GM03348 (cell line): ENCODE results near the gene R3HDM1.
"Not testable (repeated sequence)": the region's sequence is repeated elsewhere in the genome, so short reads cannot be mapped to it uniquely, and the experiment has no call there.

Experiments
- DNase-seq: peaks from one replicate; pipeline ENCODE4 v3.0.0; 2012; ENCODE audit warnings: low spot score

The R3HDM1 gene

DNA sequence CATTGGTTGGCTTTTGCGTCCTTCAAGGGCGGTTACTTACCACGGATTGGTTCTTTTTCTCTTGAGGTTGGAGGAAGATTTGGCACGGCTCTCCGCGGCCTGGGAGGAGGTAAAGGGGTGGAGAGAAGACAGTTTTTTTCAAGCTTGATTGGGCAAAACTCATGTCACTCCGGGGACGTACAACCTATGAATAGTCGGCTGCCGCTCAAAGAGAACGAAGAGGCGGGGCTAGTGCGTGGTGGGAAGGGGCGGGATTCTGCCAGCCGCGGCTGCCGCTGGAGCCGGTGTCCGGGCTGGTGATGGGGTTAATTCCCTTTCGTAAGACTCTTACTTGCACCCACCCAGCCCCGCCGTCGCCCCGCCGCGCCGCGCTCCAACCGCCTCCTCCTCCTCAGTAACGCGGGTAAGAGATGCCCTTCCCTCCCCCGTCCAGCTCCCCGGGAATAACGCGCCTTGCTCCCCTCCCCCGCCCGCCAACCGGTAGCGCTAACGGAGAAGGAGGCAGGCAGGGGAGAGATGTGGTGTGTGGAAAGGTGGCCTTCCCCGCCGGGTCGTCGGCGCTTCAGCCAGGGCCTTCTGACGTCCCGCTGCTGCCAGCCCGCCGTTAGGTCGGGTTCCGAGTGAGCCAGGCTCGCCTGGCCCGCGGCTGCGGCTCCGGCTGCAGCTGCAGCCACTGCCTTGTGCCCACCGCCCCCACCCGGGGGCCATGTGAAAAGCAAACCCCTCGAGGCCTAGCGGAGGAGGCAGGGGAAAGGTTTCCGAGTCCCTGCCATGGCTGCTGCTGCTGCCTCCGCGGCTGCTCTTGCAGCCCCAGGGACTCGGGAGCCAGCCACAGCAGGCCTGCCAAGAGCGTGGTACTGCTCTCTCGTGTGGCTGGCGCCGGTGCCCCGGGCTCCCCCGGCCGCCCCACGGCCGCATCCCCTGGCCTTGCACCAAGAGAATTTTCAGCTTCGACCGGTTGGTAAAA is at the start of gene R3HDM1:
R3HDM1 (plus strand) TSS at position 254 of the 967 bp plus-strand sequence. CDS start 73,362 bp downstream, outside the sequence.
- DNase-seq: peak; percentile 98

DNA sequence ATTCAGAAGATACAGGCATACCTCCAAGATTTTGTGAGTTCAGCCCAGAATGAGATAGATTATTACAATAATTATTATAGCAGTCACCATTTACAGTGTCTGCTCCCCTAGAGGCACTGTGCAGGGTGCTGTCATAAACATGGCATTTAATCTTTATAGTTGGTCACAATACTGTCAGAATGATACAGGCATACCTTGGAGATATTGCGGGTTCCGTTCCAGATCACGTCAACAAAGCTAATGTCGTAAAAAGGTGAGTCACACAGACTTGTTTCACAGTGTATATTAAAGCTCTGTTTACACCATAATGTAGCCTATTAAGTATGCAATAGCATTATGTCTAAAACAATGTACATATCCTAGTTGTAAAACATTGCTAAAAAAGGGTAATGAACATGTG is 45.8 kb upstream of the R3HDM1 start:
- DNase-seq: no peak

DNA sequence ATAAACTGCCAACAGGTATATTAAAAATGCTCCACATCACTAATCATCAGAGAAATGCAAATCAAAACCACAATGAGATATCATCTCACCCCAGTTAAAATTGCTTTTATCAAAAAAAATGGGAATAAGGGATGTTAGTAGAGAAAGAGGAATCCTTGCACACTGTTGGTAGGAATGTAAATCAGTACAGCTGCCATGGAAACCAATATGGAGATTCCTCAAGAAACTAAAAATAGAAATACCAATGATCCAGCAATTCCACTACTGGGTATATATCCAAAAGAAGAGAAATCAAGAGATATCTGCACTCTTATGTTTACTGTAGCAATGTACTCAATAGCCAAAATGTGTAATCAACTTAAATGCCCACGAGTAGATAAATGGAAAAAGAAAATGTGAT is 40.9 kb upstream of the R3HDM1 start:
- DNase-seq: no peak

- peak; percentile 5 for DNase-seq
Observed at GRCh38 chr2:135494503-135494902, 36.8 kb upstream of the R3HDM1 start.

GRCh38 chr2:135494917-135495316 is 36.4 kb upstream of the R3HDM1 start:
- DNase-seq: no peak

GRCh38 chr2:135498588-135498987 is 32.7 kb upstream of the R3HDM1 start:
- DNase-seq: not testable (repeated sequence)

DNA sequence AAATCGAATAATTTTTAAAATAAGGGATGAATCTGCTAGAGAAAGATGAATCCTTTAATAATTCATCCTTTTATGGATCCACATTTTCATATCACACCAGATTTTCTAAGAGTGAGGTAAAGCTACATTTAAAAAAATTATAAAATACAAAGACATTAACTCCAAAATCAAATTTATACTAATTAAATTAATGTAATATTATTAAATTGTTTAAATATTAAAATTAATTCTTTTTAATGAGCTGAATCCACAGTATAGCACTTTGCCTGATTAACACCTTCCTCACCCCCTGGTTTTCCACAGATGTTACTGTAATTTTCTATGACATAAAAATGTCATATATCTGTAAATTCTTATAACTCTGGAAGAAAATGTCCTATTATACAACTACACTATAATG is 26.5 kb upstream of the R3HDM1 start:
- no peak for DNase-seq

DNA sequence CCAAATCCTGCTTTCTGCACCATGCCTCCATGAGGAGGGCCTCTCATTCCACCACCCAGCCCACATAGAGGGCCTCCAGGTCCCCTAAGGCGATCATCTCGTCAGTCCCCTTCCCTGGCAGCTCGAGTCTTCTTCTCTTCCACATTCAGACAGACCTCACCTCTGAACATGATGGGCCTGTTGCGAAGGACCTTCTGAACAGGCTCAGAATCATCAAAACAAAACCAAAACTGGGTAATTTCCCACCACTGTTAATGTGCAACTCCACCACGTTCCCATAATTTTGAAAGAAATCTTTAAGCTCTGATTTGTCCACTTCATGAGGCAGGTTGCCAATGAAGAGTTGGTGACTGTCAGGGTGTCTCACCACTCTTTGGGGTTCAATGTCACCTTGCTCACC is 20.7 kb upstream of the R3HDM1 start:
- no peak for DNase-seq

DNA sequence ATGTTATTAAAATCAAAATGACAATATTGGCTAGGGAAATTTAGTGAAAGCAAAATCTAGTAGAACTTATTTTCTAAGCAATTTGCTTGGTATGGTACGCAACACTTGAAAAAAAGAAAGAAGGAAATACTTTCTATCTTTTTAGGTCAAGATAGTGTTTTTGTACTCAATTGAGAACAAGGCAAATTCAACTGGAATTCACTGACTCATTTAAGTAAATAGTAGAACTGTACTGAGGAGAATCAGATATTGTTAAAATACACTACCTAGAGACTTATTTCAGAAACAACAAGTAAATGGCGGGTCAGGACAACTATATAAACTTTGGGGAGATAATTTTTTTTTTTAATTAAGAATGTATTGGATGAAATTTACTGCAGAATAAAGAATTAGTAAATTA is 19.2 kb upstream of the R3HDM1 start:
- no peak for DNase-seq

DNA sequence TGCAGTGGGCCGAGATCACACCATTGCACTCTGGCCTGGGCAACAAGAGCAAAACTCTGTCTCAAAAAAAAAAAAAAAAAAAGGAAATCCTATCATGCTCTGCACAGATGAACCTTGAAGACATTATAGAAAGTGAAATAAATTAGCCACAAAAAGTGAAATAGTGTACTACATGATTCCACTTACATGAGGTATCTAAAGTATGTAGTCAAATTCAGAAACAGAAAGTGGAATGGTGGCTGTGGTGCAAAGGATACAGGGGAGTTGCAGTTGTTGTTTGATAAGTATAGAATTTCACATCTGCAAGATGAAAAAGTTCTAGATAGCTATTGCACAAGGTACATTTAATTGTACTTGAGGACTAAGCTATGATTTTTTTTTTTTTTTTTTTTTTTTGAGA is 5.5 kb upstream of the R3HDM1 start:
- no peak for DNase-seq

DNA sequence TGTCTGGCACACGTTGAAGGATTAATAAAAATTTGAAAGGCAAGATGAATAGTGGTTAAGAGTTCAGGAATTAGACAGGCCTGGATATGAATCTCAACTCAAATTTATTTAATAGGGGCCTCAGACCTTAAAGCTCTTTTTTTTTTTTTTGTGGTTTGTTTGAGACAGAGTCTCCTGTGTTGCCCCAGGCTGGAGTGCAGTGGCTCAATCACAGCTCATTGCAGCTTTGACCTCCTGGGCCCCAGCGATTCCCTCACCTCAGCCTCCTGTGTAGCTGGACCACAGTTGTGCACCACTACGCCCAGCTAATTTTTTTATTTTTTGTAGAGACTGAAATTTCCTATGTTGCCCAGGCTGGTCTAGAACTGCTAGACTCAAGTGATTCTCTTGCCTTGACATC is 3.3 kb upstream of the R3HDM1 start:
- DNase-seq: no peak

DNA sequence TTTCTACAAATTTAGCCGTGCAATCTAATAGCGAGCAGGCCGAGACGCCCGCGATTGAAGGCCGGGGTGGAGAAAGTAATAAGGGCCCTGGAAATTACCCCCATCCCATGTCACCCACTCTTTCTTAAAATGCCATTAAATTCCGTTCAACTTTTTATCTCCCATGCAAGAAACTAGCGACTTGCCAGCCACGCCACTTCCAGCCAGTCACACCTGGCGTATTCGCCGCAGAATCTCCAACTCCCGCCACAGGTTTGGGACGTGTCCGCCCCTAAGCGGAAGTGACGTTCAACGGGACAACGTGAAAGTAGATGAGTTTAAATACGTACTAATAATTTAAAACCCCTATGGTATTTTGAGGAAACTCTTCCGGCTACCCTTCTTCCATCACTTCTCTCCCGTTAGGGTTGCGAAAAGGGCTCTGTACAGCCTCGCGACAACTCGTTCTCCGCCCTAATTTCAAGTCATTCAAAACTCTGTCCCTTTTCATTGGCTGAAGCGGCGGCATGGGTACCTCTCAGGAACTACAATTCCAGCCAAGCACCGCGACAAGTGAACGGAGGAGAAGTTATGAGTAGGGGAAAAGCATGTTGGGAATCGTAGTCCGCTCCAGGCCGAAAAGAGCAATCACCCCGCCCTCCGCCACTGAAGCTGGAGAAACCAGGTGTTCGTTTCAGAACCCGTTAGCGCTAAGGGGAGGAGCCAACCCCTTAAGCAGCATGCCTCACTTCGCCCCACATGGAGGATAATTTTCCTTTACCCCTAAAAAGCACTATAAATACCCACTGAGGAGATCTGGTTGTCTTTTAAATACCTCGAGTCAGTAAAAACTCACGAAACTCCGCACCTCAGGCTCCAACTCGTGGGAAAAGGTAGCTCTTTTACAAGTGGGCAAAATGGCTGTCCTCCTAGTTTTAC is 712 bp upstream of the R3HDM1 start, which contains the start of gene ZRANB3:
ZRANB3 (minus strand) TSS at position 906 of the 918 bp plus-strand sequence.
- peak; percentile 90 for DNase-seq

DNA sequence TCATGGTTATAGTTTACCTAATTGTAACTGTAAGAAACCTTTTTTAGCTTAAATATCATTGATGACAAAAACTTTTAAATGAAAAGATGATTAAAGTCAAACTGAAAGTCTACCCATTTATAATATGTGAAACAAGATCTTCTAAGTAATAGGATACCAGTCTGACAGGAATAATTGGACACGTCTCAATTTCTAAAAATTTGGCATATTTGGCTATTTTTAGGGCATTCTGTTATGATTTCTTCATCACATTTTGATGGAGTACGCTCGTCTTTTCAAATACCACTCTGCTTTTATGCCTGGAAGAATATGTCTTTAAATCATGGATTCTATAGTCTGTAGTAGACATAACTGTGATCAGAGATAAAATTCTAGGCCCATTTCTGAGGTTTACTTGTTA is 1.3 kb downstream of the R3HDM1 start:
- DNase-seq: peak; percentile 20

DNA sequence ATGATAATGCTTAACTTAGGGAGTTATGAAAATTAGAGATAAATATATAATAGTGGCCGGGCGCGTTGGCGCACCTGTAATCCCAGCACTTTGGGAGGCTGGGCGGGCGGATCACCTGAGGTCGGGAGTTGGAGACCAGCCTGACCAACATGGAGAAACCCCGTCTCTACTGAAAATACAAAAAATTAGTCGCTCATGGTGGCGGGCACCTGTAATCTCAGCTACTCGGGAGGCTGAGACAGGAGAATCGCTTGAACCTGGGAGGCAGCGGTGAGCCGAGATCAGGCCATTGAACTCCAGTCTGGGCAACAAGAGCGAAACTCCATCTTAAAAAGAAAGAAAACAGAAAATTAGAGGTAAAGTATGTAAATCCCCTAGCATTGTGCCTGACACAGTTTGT is 2.3 kb downstream of the R3HDM1 start:
- DNase-seq: not testable (repeated sequence)

DNA sequence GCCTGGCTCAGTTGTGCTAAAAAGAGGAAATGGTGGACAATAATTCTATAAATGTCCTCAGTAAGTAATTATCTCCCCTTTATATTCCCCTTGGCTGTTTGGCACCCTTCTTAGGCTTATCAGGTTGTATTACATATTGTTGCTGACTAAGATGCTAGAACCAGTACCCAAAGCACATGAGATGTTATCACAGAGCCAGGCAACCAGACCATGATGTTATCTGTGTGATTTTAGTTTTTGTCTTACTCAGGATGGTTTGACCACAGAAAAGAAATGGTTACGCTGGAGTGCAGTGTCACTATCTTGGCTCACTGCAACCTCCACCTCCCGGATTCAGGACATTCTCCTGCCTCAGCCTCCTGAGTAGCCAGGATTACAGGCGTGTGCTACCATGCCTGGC is 15.2 kb downstream of the R3HDM1 start:
- DNase-seq: no peak

- no peak for DNase-seq
Observed at GRCh38 chr2:135547311-135547710, 16.0 kb downstream of the R3HDM1 start.

GRCh38 chr2:135551356-135551755 is 20.1 kb downstream of the R3HDM1 start:
- DNase-seq: no peak

- DNase-seq: no peak
Observed at GRCh38 chr2:135552887-135553286, 21.6 kb downstream of the R3HDM1 start.

DNA sequence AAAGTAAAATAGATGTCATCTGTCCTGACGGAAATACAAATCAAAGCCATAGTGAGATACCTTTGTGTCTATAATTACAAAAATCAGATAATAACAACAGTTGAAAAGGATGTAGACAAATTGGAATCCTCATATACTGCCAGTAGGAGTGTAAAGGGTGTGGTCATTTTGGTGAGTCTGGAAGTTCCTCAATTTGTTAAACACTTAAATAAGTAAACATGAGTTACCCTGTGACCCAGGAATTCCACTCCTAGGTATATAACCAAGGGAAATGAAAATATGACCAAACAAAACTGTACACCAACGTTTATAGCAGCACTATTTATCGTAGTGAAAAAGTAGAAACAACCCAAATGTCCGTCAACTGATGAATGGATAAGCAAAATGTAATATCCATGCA is 24.0 kb downstream of the R3HDM1 start:
- DNase-seq: no peak

GRCh38 chr2:135557530-135557929 is 26.2 kb downstream of the R3HDM1 start:
- no peak for DNase-seq

GRCh38 chr2:135561925-135562324 is 30.6 kb downstream of the R3HDM1 start:
- no peak for DNase-seq

DNA sequence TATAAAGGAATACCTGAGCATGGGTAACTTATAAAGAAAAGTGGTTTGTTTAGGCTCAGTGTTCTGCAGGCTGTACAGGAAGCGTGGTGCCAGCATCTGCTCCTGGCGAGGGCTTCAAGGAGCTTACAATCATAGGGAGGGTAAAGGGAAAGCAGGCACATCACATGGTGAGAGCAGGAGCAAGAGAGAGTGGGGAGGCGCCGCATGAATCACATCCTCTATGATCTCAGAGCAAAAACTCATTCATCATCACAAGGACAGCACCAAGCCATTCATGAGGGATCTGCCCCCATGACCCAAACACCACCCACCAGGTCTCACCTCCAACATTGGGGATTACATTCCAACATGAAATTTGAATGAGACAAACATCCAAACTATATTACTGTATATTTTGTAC is 32.5 kb downstream of the R3HDM1 start:
- DNase-seq: no peak

GRCh38 chr2:135570884-135571283 is 39.6 kb downstream of the R3HDM1 start:
- DNase-seq: no peak
